GM12873 (cell line): ENCODE data around the gene HAUS8.

Experiments
- CTCF ChIP-seq: IDR thresholded peaks from 2 replicates; pipeline ENCODE4 v1.5.1; 2012; ENCODE audit warnings: low read depth, mild to moderate bottlenecking, moderate library complexity, low read length, control low read depth; ENCODE audit not compliant: insufficient read depth; ENCODE audit errors: missing control alignments

HAUS8 gene

GRCh38 chr19:17086834-17087233 lies 11.6 kb upstream of the HAUS8 start:
- no peak for TF ChIP-seq CTCF

DNA sequence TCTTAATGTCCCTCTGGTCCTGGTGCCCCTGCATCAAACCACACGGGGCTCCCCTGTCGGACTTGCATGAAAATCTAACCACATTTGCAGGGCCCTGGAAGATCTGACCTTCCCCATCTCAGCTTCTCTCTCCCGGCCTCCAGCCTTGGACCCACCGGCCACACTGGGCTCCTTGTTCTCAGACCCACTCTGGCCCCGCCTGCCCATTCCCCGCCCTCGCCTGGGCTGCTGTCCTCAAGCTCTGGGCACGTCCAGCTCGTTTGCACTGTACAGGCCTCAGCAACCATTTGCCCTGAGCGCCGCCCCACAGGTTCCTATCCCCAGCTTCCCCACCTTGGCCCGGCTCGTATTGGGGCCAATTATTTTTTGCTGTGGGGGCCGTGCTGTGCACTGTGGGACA lies 10.9 kb upstream of the HAUS8 start:
- TF ChIP-seq CTCF, result no peak

GRCh38 chr19:17081672-17082630 lies 6.7 kb upstream of the HAUS8 start:
- no peak for TF ChIP-seq CTCF

GRCh38 chr19:17080440-17080801 lies 5.2 kb upstream of the HAUS8 start:
- TF ChIP-seq CTCF, result no peak

DNA sequence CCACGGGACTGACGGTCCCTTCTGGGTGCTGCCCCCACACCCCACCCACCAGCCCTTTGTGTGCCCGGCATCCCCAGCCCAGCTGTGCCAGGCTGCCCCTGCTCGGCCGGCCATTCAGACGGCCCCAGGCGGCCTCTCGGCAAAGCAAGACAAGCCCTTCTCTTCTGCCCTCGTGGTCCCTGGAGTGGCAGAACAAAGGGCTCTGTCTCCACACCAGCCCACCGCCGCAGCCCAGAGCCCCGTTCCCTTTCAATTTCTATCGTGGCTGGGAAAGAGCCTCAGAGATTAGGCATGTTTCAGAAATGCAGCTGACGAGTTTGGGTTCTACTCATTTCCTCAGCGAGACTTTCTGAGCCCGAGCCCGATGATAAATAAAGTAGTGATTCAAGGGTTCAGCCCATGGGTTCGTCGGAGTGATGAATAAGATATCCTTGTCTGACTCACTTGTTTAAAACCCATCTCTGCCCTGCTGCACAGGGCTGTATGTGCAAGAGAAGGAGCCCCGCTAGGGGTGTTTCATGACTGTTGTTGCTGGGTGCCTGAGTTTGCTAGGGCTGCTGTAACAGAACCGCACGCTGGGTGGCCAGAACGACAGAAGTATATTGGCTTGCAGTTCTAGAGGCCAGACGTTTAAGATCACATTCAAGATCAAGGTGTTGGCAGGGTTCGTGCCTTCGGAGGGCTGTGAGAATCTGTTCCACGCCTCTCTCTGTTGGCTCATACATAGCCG lies 4.6 kb upstream of the HAUS8 start:
- peak; percentile 77 for TF ChIP-seq CTCF

GRCh38 chr19:17078920-17079709 lies 3.9 kb upstream of the HAUS8 start:
- TF ChIP-seq CTCF, result no peak
